ENCODE measurements around the gene SUN1.

The SUN1 gene

DNA sequence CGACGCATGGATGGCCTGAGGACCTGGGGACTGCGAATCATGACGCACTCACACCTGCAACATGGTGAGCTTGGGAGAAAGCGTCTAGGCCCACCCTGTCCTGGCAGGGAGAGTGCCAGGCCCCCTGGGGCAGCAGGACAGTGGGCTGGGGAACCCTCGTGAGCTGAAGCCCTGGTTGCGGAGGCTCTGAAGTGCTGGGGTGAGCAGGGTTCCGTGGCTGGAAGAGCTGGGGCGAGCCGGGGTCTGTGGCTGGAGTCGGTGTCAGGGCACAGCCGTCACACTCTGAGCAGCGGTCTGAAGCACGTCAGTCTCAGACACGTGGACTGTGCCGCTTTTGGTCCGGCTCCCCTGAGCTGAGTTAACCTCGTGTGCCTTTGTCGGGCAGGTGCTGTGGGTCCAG, 4.7 kb downstream of the SUN1 start:
- no peak for DNase-seq (ENCODE audit: extremely low read depth, low read depth)
- TF ChIP-seq, protein P1, sequence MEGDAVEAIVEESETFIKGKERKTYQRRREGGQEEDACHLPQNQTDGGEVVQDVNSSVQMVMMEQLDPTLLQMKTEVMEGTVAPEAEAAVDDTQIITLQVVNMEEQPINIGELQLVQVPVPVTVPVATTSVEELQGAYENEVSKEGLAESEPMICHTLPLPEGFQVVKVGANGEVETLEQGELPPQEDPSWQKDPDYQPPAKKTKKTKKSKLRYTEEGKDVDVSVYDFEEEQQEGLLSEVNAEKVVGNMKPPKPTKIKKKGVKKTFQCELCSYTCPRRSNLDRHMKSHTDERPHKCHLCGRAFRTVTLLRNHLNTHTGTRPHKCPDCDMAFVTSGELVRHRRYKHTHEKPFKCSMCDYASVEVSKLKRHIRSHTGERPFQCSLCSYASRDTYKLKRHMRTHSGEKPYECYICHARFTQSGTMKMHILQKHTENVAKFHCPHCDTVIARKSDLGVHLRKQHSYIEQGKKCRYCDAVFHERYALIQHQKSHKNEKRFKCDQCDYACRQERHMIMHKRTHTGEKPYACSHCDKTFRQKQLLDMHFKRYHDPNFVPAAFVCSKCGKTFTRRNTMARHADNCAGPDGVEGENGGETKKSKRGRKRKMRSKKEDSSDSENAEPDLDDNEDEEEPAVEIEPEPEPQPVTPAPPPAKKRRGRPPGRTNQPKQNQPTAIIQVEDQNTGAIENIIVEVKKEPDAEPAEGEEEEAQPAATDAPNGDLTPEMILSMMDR (IDR thresholded peaks at IDR 0.05; ENCODE audit: low read depth, low read length): no peak

DNA sequence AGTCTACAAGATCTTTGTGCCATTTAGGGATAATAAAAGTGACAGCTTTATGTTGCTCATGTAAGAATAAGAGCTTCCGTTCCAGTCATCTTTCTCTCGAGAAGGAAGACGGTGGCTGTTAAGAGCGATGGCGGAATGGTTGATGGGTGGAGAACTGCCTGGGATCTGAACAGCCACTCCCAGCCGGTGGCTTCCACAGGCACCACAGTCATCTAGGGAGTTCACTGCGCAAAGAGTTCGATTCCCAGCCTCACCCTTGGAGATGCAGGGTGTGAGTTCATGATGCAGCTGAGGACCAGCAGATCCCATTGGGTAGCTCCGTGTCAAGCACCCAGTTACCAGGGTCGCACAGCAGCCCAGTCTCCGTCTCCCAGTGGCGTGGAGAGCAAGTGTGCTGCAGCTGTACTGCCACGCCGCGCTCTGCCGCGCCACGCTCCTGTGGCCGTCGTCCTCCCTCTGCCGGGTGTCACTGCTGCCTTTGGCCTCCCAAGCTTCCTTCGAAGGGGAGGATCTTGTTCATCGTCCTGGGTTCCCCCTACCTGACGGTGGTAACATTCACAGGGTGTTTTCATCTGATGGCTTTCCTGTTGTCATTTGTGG, 7.8 kb downstream of the SUN1 start:
- DNase-seq (ENCODE audit: extremely low read depth, low read depth): no peak
- TF ChIP-seq, protein P1 (IDR thresholded peaks at IDR 0.05; ENCODE audit: low read depth, low read length): no peak

DNA sequence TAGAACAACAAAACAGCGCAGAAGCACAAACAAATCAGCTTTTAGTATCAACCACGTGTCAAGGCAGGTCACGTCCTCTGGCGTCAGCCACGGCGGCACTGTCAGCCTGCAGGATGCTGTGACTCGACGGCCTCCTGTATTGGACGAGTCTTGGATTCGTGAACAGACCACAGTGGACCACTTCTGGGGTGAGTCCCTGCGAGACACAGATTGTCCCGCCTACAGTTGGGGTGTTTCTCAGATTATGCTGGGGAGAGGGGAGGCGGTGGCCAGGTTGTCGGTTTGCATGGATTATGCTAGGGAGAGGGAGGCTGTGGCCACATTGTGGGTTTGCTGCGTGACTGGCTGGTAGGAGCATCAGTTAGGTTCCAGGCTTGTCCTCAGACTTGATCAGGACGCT, 9.7 kb downstream of the SUN1 start:
- TF ChIP-seq, protein P1 (IDR thresholded peaks at IDR 0.05; ENCODE audit: low read depth, low read length): no peak
- DNase-seq (ENCODE audit: extremely low read depth, low read depth): no peak

DNA sequence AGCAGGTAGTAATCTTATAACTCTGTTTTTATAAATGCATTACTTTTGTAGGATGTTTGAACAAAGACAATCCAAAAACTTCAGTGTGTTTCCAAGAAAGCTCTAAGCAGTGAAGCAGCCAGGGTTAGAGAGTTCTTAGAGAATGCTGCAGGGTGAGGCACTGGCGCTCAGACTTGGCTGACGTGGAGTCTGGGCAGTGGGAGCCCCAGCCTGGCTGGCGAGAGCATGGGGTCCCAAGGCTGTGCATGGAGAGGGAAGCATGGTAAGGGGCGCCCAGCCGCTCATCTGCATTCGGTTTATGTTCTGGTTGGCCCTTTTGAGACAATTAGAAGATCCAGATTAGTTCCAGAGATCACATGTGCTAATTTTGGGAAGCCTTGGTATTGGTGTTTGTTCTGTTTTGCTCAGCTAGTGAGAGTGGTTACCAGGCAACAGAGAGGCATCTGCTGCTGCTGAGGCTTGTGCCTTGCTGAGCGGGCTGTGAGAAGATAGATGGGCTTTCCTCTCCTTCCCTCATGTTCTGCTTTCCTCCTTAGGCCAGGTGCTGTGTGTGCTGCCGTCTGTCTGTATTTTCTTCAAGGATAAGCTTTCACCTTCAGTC, 10.3 kb downstream of the SUN1 start:
- TF ChIP-seq, protein P1 (IDR thresholded peaks at IDR 0.05; ENCODE audit: low read depth, low read length): no peak
- no peak for DNase-seq (ENCODE audit: extremely low read depth, low read depth)

DNA sequence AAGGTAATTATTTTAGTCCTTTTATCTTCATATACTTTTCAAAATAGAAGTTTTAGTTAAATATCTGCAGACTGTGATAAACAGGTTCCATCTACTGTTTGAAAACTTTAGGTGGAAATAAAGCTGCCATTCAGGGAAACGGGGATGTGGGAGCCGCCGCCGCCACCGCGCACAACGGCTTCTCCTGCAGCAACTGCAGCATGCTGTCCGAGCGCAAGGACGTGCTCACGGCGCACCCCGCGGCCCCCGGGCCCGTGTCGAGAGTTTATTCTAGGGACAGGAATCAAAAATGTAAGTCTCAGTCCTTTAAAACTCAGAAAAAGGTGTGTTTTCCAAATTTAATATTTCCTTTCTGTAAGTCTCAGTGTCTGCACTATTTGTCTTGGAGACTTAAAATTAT, 11.0 kb downstream of the SUN1 start:
- no peak for DNase-seq (ENCODE audit: extremely low read depth, low read depth)
- TF ChIP-seq, protein P1 (IDR thresholded peaks at IDR 0.05; ENCODE audit: low read depth, low read length): no peak

DNA sequence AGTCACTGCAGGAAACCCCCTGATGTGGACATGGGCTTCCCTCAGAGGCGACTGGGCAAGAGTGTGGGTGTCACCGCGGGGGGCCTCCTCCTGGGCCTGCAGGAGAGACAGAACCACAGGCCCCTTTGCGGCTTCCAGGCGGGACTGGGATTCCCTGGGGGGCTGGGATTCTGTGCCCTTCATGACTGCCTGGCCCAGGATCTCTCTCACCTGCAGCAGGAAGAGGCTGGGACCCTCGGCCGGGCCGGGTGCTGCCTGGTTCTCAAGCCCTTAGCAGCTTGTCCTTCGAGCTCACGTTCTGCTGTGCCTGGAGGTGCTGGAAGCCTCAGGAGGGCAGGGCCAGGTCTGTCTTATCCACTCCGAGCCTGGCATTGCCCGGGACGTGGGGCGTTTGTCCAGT, 11.8 kb downstream of the SUN1 start:
- TF ChIP-seq, protein P1 (IDR thresholded peaks at IDR 0.05; ENCODE audit: low read depth, low read length): no peak

DNA sequence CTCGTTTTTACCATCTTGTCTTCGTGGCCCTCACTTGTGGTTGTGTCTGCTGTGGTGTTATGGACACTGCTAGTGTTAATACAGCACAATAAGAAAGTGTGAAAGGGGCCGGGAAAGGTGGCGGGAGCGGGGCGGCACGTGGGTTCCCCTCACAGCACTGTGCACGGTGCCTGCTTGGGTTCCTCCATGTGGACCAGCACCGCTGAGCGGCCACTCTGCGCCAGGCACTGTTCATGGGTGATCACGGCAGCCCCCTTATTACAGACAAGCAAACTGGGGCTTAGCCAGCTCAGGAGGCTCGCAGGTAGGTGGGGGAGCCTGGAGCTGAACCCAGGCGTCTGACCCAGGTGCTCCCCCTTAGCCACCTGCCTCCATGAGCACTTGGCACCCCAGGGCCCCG, 12.2 kb downstream of the SUN1 start:
- DNase-seq (ENCODE audit: extremely low read depth, low read depth): no peak
- TF ChIP-seq, protein P1 (IDR thresholded peaks at IDR 0.05; ENCODE audit: low read depth, low read length): no peak

More for the DNA sequence above, 11.8 kb downstream of the SUN1 start:
- no peak for DNase-seq (ENCODE audit: extremely low read depth, low read depth)

Data from AG09319 (cell line).